AG09309 (cell line): ENCODE measurements around the gene APBB2.

Experiments
- DNase-seq: peaks from one replicate; pipeline ENCODE4 v3.0.0-alpha.2; 2010; ENCODE audit warnings: low read depth
- H3K4me3 ChIP-seq: 2 replicates; pipeline ENCODE4 v1.5.1; 2011; ENCODE audit warnings: mild to moderate bottlenecking, low read depth, low read length, moderate library complexity; ENCODE audit not compliant: control insufficient read depth
- TF ChIP-seq, protein P1 (sequence below): IDR thresholded peaks from 2 replicates; pipeline ENCODE4 v1.5.1; 2011; ENCODE audit warnings: mild to moderate bottlenecking, low read depth, low read length, inconsistent platforms; ENCODE audit not compliant: insufficient read depth, control insufficient read depth; ENCODE audit errors: missing control alignments

The APBB2 gene

DNA sequence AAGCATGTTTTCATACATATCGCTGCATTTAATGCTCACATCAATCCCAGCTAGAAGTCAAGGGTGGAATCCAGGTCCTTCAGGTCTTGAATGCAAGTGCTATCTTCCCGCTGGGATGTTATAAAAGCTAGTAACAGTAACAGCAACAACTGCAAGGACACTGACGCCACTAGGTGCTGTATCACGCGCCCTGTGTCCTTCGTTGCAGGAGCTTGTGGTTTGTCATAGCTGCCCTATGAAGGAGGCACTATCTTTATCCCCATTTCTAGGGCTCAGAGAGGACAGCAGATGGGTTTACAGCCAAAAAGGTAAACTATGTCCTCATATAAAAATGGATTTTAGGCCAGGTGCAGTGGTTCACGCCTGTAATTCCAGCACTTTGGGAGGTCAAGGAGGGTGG, 261.7 kb downstream of the APBB2 start:
- no peak overlapping the region for H3K4me3 ChIP-seq
- TF ChIP-seq, protein P1, sequence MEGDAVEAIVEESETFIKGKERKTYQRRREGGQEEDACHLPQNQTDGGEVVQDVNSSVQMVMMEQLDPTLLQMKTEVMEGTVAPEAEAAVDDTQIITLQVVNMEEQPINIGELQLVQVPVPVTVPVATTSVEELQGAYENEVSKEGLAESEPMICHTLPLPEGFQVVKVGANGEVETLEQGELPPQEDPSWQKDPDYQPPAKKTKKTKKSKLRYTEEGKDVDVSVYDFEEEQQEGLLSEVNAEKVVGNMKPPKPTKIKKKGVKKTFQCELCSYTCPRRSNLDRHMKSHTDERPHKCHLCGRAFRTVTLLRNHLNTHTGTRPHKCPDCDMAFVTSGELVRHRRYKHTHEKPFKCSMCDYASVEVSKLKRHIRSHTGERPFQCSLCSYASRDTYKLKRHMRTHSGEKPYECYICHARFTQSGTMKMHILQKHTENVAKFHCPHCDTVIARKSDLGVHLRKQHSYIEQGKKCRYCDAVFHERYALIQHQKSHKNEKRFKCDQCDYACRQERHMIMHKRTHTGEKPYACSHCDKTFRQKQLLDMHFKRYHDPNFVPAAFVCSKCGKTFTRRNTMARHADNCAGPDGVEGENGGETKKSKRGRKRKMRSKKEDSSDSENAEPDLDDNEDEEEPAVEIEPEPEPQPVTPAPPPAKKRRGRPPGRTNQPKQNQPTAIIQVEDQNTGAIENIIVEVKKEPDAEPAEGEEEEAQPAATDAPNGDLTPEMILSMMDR = no peak
- no peak for DNase-seq

GRCh38 chr4:40952217-40952616, 262.1 kb downstream of the APBB2 start:
- TF ChIP-seq, protein P1 = no peak
- DNase-seq = no peak
- H3K4me3 ChIP-seq = no peak overlapping the region

DNA sequence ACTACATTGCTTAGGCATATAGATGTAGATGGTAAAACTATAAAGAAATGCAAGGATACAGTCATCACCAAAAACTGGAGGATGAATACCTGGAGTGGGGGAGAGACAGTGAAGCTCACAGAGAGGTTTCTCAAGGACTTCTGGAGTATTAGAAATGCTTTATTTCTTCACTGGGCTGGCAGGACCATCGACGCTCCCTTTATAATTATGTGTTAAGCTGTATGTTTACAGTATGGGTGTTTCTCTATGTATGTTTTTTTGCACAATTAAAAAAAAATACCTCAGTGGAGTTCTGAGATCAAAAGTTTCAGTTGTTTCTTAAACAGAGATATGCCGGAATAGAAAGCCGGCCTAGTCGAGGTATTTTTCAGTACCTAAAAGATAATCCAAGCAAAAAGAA, 263.3 kb downstream of the APBB2 start:
- TF ChIP-seq, protein P1 = no peak

GRCh38 chr4:40949358-40950100, 264.8 kb downstream of the APBB2 start:
- TF ChIP-seq, protein P1 = no peak
- no peak for DNase-seq
- H3K4me3 ChIP-seq = no peak overlapping the region

More for the DNA sequence above, 263.3 kb downstream of the APBB2 start:
- H3K4me3 ChIP-seq = no peak overlapping the region
- no peak for DNase-seq

DNA sequence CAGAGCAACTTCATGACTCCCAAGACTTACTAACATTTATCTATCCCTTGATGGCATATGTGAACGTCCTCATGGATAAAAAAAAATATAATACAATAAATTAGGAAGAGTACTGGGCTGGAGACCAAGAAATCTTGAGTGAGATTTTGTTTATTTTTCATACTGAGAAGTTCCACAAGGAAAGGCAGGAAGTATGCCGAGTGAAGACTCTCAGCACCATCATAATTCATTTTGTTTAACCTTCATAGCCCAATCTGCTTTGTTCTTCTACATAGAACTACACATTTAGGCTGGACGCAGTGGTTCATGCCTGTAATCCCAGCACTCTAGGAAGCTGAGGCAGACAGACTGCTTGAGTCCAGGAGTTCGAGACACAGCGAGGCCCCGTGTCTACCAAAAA, 266.3 kb downstream of the APBB2 start:
- no peak for DNase-seq
- TF ChIP-seq, protein P1 = no peak
- H3K4me3 ChIP-seq = no peak overlapping the region

GRCh38 chr4:40946652-40947051, 267.7 kb downstream of the APBB2 start:
- DNase-seq = no peak
- H3K4me3 ChIP-seq = no peak overlapping the region
- TF ChIP-seq, protein P1 = no peak
